ENCODE results near the gene OR7C1.

GRCh38 chr19:14821937-14822336, 13.0 kb downstream of the OR7C1 start:
- TF ChIP-seq, protein P1, sequence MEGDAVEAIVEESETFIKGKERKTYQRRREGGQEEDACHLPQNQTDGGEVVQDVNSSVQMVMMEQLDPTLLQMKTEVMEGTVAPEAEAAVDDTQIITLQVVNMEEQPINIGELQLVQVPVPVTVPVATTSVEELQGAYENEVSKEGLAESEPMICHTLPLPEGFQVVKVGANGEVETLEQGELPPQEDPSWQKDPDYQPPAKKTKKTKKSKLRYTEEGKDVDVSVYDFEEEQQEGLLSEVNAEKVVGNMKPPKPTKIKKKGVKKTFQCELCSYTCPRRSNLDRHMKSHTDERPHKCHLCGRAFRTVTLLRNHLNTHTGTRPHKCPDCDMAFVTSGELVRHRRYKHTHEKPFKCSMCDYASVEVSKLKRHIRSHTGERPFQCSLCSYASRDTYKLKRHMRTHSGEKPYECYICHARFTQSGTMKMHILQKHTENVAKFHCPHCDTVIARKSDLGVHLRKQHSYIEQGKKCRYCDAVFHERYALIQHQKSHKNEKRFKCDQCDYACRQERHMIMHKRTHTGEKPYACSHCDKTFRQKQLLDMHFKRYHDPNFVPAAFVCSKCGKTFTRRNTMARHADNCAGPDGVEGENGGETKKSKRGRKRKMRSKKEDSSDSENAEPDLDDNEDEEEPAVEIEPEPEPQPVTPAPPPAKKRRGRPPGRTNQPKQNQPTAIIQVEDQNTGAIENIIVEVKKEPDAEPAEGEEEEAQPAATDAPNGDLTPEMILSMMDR (IDR thresholded peaks at IDR 0.05; ENCODE audit: control extremely low read depth in 1 of 3, insufficient read depth in 1 of 3, low read depth in 1 of 3, low read length in 3 of 3): no peak
- no peak for TF ChIP-seq POLR2AphosphoS5 (IDR thresholded peaks at IDR 0.05; ENCODE audit: low read depth, low read length)
- no peak for TF ChIP-seq JUND (IDR thresholded peaks at IDR 0.05; ENCODE audit: low read length)
- no peak for TF ChIP-seq KDM4A (IDR thresholded peaks at IDR 0.05; ENCODE audit: low read depth, low read length, severe bottlenecking)
- TF ChIP-seq CREB1 (IDR thresholded peaks at IDR 0.05): no peak
- TF ChIP-seq BRCA1 (IDR thresholded peaks at IDR 0.05; ENCODE audit: low read depth, low read length): no peak
- no peak for TF ChIP-seq RFX5 (IDR thresholded peaks at IDR 0.05; ENCODE audit: borderline replicate concordance, low read depth, low read length)
- TF ChIP-seq, protein P2, sequence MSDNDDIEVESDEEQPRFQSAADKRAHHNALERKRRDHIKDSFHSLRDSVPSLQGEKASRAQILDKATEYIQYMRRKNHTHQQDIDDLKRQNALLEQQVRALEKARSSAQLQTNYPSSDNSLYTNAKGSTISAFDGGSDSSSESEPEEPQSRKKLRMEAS (IDR thresholded peaks at IDR 0.05): no peak
- no peak for TF ChIP-seq NRF1 (IDR thresholded peaks at IDR 0.05; ENCODE audit: low read depth, low read length)
- TF ChIP-seq TAF1 (IDR thresholded peaks at IDR 0.05; ENCODE audit: low read depth, low read length): no peak
- no peak for TF ChIP-seq YY1 (IDR thresholded peaks at IDR 0.05; ENCODE audit: low read depth, low read length)
- no peak for TF ChIP-seq JUN (IDR thresholded peaks at IDR 0.05; ENCODE audit: low read depth, low read length)

Data from H1 (cell line).